T-helper 22 cell (primary cell): ENCODE results near the gene TRAPPC14.

Experiments used
- DNase-seq: peaks from one replicate; pipeline ENCODE4 v3.0.0-alpha.2; 2020; ENCODE audit warnings: low read depth

Gene TRAPPC14

GRCh38 chr7:100124301-100125230 is 34.0 kb downstream of the TRAPPC14 start:
- DNase-seq, result no peak

- DNase-seq, result no peak
Measured at GRCh38 chr7:100122568-100122967, 36.0 kb downstream of the TRAPPC14 start.

GRCh38 chr7:100122067-100122466 is 36.5 kb downstream of the TRAPPC14 start:
- DNase-seq, result no peak

GRCh38 chr7:100120733-100121036 is 37.8 kb downstream of the TRAPPC14 start:
- DNase-seq, result no peak

- DNase-seq, result peak; percentile 59
Measured at GRCh38 chr7:100119970-100120732, 38.4 kb downstream of the TRAPPC14 start.

GRCh38 chr7:100119072-100119969 is 39.2 kb downstream of the TRAPPC14 start, which contains the start of the genes CNPY4 and TAF6:
Gene CNPY4 (plus strand): TSS chr7:100119634. CDS start chr7:100119745, 111 bp downstream.
Gene TAF6 (minus strand): TSS chr7:100119358. CDS start chr7:100114209, 5,149 bp downstream.
- peak; percentile 92 for DNase-seq

- DNase-seq, result no peak
Measured at GRCh38 chr7:100118388-100119071, 40.0 kb downstream of the TRAPPC14 start.

- no peak for DNase-seq
Measured at GRCh38 chr7:100115026-100115425, 43.5 kb downstream of the TRAPPC14 start.

- no peak for DNase-seq
Measured at GRCh38 chr7:100111914-100112313, 46.6 kb downstream of the TRAPPC14 start.

GRCh38 chr7:100111156-100111555 is 47.4 kb downstream of the TRAPPC14 start:
- DNase-seq, result no peak

GRCh38 chr7:100109521-100110163 is 48.9 kb downstream of the TRAPPC14 start:
- no peak for DNase-seq

GRCh38 chr7:100107890-100108289 is 50.6 kb downstream of the TRAPPC14 start:
- DNase-seq, result no peak

GRCh38 chr7:100107125-100107737 is 51.3 kb downstream of the TRAPPC14 start:
- DNase-seq, result no peak

- DNase-seq, result no peak
Measured at GRCh38 chr7:100106633-100107032, 51.9 kb downstream of the TRAPPC14 start.

- no peak for DNase-seq
Measured at GRCh38 chr7:100105534-100105933, 53.0 kb downstream of the TRAPPC14 start.
